ENCODE results near the gene SULT1C4. TPM values are rescaled to one million over a fixed set of nuclear protein-coding genes. Genes with fewer than 3 reads are reported as not detected.

SULT1C4 gene
- polyA plus RNA-seq = not detected in 2 replicates
- polyA minus RNA-seq = 0.49 TPM in 1 of 2 replicates, not detected in the other

DNA sequence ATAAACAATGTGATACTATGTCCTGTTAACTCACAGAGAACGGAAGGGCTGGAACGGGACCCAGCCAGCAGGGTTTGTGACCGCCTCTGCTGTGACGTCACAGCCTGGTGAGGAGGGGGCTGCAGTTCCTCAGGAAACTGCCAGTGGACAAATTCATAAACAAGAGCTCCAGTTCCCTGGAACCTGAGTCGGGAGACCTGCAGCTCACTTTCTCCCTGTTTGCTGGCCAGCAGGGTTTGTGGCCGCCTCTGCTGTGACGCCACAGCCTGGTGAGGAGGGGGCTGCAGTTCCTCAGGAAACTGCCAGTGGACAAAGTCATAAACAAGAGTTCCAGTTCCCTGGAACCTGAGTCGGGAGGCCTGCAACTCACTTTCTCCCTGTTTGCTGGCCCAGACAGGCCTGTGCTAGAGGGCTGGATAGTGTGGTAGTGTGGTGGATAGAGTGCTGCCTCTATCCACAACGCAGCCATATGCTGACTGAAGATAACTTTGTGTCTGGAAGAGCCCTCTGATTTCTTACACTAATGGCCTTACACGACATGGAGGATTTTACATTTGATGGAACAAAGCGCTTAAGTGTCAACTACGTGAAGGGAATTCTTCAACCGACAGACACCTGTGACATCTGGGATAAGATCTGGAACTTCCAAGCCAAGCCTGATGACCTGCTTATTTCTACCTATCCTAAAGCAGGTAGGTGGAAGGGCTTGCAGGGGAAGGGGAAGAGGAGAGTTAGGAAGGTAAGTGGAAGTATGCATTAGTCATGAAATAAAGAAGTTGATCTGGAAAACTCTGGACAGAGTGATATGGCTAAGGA lies at the start of gene SULT1C4:
SULT1C4 (plus strand) TSS at position 140 of the 816 bp plus-strand sequence; CDS start at position 524, 384 bp downstream.
- H3K4me2 ChIP-seq (ENCODE audit: low read length) = no peak within 1 kb of the TSS
- no peaks in the 10 kb centered on the region for H3K36me3 ChIP-seq (ENCODE audit: insufficient read depth, low read length)
- no peaks in the 10 kb centered on the region for H3K9me3 ChIP-seq (ENCODE audit: low read length)
- TF ChIP-seq POLR2AphosphoS5 (IDR thresholded peaks at IDR 0.05) (no peak), RAD21 (conservative IDR thresholded peaks at IDR 0.05) (no peak), TAF1 (IDR thresholded peaks at IDR 0.05; ENCODE audit: low read depth) (no peak), EZH2 (IDR thresholded peaks at IDR 0.05; ENCODE audit: borderline replicate concordance, insufficient read depth, low read length, poor library complexity, severe bottlenecking) (no peak), SMC3 (conservative IDR thresholded peaks at IDR 0.05; ENCODE audit: poor library complexity) (no peak), MXI1 (conservative IDR thresholded peaks at IDR 0.05; ENCODE audit: poor library complexity, severe bottlenecking) (no peak), EP300 (conservative IDR thresholded peaks at IDR 0.05; ENCODE audit: poor library complexity, severe bottlenecking) (no peak)
- TF ChIP-seq, protein P1, sequence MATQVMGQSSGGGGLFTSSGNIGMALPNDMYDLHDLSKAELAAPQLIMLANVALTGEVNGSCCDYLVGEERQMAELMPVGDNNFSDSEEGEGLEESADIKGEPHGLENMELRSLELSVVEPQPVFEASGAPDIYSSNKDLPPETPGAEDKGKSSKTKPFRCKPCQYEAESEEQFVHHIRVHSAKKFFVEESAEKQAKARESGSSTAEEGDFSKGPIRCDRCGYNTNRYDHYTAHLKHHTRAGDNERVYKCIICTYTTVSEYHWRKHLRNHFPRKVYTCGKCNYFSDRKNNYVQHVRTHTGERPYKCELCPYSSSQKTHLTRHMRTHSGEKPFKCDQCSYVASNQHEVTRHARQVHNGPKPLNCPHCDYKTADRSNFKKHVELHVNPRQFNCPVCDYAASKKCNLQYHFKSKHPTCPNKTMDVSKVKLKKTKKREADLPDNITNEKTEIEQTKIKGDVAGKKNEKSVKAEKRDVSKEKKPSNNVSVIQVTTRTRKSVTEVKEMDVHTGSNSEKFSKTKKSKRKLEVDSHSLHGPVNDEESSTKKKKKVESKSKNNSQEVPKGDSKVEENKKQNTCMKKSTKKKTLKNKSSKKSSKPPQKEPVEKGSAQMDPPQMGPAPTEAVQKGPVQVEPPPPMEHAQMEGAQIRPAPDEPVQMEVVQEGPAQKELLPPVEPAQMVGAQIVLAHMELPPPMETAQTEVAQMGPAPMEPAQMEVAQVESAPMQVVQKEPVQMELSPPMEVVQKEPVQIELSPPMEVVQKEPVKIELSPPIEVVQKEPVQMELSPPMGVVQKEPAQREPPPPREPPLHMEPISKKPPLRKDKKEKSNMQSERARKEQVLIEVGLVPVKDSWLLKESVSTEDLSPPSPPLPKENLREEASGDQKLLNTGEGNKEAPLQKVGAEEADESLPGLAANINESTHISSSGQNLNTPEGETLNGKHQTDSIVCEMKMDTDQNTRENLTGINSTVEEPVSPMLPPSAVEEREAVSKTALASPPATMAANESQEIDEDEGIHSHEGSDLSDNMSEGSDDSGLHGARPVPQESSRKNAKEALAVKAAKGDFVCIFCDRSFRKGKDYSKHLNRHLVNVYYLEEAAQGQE (IDR thresholded peaks at IDR 0.05; ENCODE audit: borderline replicate concordance) = no peak
- TF ChIP-seq, protein P2, sequence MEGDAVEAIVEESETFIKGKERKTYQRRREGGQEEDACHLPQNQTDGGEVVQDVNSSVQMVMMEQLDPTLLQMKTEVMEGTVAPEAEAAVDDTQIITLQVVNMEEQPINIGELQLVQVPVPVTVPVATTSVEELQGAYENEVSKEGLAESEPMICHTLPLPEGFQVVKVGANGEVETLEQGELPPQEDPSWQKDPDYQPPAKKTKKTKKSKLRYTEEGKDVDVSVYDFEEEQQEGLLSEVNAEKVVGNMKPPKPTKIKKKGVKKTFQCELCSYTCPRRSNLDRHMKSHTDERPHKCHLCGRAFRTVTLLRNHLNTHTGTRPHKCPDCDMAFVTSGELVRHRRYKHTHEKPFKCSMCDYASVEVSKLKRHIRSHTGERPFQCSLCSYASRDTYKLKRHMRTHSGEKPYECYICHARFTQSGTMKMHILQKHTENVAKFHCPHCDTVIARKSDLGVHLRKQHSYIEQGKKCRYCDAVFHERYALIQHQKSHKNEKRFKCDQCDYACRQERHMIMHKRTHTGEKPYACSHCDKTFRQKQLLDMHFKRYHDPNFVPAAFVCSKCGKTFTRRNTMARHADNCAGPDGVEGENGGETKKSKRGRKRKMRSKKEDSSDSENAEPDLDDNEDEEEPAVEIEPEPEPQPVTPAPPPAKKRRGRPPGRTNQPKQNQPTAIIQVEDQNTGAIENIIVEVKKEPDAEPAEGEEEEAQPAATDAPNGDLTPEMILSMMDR (IDR thresholded peaks at IDR 0.05; ENCODE audit: poor library complexity, severe bottlenecking) = no peak
- peak within 1 kb of the TSS; percentile 27 for H3K4me3 ChIP-seq (ENCODE audit: low read length)
- no peaks in the 10 kb centered on the region for H3K79me2 ChIP-seq (replicated peaks; ENCODE audit: insufficient read depth, low read length)
- no peak within 1 kb of the TSS for H3K9ac ChIP-seq (ENCODE audit: low read length)
- no peaks in the 10 kb centered on the region for H4K20me1 ChIP-seq (ENCODE audit: insufficient read depth)
- H3K27me3 ChIP-seq (ENCODE audit: insufficient read depth, low read depth, low read length) = no peaks in the 10 kb centered on the region
- H3K9me2 ChIP-seq (ENCODE audit: insufficient read depth, low read length) = no peaks in the 10 kb centered on the region
- H2AFZ ChIP-seq (ENCODE audit: low read depth, low read length) = no peak within 1 kb of the TSS
- no peak within 1 kb of the TSS for H3K27ac ChIP-seq (ENCODE audit: low read length)
- H3F3A ChIP-seq (ENCODE audit: insufficient read depth, low read length, poor library complexity, severe bottlenecking) = no peaks in the 10 kb centered on the region

DNA sequence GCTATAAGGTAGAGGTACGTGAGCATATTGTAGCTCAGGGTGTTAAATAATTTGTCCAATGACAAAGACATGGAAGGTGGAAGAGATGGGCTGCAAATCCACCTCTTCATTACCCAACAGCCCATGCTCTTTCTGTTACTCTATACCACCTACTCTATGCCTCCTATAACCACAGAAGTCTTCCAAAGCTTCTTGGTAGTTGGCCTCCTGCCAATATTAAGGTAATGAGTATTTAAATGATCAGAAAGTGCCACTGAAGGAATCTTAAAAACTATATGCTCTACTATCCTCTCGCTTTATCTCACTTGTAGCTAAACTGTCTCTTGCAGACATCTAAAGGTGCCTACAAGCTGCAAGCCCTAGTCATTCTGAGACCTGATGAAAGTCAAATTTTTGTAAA lies 48.0 kb upstream of the SULT1C4 start:
- Histone ChIP-seq H3K4me2 (ENCODE audit: low read length) (no peak overlapping the region), H3K4me3 (ENCODE audit: low read length) (no peak overlapping the region), H3K9ac (ENCODE audit: low read length) (no peak overlapping the region), H3K36me3 (ENCODE audit: insufficient read depth, low read length) (no peaks in the 10 kb centered on the region), H4K20me1 (ENCODE audit: insufficient read depth) (no peaks in the 10 kb centered on the region), H3K9me3 (ENCODE audit: low read length) (no peaks in the 10 kb centered on the region), H3F3A (ENCODE audit: insufficient read depth, low read length, poor library complexity, severe bottlenecking) (no peaks in the 10 kb centered on the region), H3K79me2 (replicated peaks; ENCODE audit: insufficient read depth, low read length) (no peaks in the 10 kb centered on the region), H3K9me2 (ENCODE audit: insufficient read depth, low read length) (no peaks in the 10 kb centered on the region), H3K27ac (ENCODE audit: low read length) (no peak overlapping the region), H3K27me3 (ENCODE audit: insufficient read depth, low read depth, low read length) (no peaks in the 10 kb centered on the region), H2AFZ (ENCODE audit: low read depth, low read length) (no peak overlapping the region)
- no peak for TF ChIP-seq EP300 (conservative IDR thresholded peaks at IDR 0.05; ENCODE audit: poor library complexity, severe bottlenecking)
- TF ChIP-seq, protein P2 (IDR thresholded peaks at IDR 0.05; ENCODE audit: poor library complexity, severe bottlenecking) = no peak
- TF ChIP-seq MXI1 (conservative IDR thresholded peaks at IDR 0.05; ENCODE audit: poor library complexity, severe bottlenecking) = no peak
- no peak for TF ChIP-seq RAD21 (conservative IDR thresholded peaks at IDR 0.05)
- TF ChIP-seq SMC3 (conservative IDR thresholded peaks at IDR 0.05; ENCODE audit: poor library complexity) = no peak
- TF ChIP-seq, protein P1 (IDR thresholded peaks at IDR 0.05; ENCODE audit: borderline replicate concordance) = no peak
- TF ChIP-seq EZH2 (IDR thresholded peaks at IDR 0.05; ENCODE audit: borderline replicate concordance, insufficient read depth, low read length, poor library complexity, severe bottlenecking) = no peak
- TF ChIP-seq POLR2AphosphoS5 (IDR thresholded peaks at IDR 0.05) = no peak

Data from neural cell (in vitro differentiated cells).